Measurements from ENCODE around the gene HCFC1R1.
A peak's percentile ranks its signal among the peaks of the same experiment; 100 is the strongest.

The HCFC1R1 gene

DNA sequence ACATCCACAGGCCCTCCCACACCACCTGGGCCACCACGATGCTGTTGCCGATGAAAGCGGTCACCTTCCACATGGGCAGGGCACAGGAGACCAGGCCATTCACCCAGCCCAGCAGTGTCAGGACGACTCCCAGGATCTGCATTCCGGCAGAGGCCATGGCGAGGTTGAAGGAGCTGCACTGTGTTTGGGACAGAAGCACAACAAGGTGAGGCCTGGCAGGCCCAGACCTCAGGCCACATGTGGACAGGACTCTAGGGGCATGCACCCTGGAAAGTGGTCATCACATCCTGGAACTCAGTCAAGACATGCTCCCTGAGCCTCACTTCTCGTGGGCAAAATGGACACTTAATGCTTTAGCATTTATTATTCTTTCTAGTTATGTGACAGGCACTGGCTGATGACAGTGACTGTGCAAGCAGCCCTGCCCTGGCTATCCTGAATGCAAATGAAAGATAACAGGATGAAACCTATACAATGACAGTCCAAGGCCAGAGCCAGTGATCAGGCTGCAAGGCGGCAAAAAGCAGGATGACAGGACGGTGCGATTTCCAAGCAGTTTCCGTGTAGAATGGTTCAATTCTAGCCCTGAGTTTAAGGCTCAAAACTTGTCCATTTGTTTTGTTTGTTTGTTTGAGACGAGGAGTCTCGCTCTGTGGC lies 7.7 kb downstream of the HCFC1R1 start:
- DNase-seq = no peak

DNA sequence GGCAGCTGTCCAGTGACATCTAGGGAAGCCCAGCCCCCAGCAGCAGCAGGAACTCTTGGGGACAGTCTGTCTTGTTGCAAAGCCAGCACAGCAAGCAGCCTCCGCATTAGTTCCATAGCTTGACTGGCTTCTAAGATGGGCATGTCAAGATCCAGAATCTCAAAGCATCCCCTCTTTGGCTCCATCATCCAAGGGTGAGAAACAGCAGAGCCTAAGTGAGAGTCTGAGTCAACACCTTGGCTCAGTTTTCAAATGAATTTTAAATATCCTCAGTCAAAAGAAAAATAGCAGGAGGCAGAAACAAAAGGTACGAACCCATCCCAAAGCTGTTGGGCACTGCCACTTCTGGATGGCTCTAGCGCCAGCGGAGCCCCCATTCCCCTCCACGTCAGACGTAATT lies 8.8 kb downstream of the HCFC1R1 start:
- no peak for DNase-seq

DNA sequence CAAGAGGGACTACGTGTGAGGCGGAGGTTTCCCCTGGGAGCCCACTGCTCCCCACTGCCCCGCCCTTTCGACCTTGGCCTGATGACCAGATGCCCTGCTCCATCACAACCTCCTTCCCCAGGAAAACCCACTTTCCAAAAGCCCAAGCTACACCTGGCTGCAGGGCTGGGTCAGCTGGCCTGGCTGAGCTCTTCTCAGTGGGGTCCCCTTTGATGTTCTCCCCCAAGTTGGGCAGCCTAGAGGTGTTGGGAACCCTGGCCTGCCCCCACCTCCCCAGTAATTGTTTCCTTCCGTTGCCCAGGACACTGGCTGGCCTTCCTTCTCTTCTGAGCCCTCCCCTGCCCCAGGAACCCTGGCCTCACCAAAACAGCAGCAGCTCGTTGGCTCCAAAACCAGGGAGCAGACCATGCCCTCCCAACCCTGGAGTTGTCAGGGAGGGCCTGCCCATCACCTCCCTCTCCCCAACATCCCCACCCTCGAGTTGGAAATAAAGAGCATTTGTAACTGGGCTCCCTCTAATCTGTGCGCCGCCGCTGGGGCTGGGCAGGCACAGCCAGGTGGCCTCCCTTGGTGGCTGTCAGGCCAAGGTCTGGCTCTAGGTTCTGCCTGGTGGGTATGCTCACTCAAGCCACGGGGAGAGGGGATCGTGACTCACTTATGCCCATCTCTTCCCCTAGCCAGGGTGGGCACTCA lies 9.6 kb downstream of the HCFC1R1 start:
- no peak for DNase-seq

DNA sequence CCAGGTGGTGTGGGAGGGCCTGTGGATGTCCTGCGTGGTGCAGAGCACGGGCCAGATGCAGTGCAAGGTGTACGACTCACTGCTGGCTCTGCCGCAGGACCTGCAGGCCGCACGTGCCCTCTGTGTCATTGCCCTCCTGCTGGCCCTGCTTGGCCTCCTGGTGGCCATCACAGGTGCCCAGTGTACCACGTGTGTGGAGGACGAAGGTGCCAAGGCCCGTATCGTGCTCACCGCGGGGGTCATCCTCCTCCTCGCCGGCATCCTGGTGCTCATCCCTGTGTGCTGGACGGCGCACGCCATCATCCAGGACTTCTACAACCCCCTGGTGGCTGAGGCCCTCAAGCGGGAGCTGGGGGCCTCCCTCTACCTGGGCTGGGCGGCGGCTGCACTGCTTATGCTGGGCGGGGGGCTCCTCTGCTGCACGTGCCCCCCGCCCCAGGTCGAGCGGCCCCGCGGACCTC lies 10.2 kb downstream of the HCFC1R1 start:
- no peak for DNase-seq

DNA sequence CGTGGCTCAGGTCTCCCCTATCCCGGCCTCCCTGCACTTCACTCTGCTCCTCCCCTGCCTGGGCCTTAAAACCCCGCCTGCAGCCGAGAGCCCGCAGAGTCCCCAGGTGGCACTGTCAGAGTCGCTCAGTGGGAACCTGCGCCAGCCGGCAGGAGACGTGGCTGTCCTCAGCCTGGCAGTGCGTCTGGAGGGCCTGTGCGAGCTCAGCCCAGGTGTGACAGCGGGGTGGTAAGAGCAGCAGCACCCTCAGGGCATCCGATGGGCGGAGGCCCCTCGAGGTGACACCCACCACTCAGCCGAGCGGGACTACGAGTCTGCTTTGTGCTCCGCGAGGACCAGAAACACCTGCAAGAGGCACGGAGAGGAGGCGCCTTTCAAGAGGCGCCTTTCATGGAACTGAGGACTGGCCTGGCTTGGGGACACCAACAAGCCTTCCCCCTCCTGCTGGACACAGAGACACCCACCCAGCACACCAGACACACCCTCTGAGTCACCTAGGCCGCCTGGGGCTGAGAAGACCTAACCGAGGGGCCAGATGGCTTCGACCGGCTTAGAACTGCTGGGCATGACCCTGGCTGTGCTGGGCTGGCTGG lies 10.8 kb downstream of the HCFC1R1 start, which contains the start of gene CLDN9:
CLDN9 (plus strand) TSS at position 96 of the 593 bp plus-strand sequence; CDS start at position 536, 440 bp downstream.
- peak; percentile 70 for DNase-seq

DNA sequence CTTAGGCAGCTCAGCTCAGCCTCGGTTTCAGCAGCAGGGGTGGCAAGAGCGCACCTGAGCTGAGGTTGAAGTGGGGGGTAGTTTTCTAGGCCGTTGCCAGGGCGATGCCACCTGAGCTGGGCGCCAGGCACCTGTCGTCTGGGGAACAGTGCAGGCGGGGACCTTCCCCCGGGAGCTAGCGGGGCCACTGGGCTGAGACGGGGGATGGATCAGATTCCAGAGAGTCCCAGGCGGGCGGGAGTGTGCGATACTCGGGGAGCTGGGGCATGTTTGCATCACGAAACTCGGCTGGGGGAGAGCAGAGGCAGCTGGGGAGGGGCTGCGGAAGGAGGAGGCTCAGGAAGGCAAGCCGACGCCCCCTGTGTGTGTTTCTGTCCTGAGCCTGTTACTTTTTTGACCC lies 11.5 kb downstream of the HCFC1R1 start:
- DNase-seq = peak; percentile 87

DNA sequence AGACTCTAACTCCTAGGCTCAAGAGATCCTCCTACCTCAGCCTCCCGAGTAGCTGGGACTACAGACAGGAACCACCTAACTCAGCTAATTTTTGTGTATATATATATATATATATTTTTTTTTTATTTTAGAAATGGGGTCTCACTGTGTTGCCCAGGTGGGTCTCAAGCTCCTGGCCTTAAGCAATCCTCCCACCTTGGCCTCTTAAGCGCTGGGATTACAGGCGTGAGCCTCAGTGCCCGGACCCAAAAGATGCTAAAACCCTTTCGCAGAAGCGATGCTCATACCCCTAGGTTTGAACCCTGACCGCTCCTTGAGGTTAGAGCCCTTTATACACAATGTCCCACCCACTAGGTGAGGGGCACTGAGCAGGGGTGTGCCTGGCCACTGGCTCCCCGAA lies 13.2 kb downstream of the HCFC1R1 start:
- DNase-seq = no peak

DNA sequence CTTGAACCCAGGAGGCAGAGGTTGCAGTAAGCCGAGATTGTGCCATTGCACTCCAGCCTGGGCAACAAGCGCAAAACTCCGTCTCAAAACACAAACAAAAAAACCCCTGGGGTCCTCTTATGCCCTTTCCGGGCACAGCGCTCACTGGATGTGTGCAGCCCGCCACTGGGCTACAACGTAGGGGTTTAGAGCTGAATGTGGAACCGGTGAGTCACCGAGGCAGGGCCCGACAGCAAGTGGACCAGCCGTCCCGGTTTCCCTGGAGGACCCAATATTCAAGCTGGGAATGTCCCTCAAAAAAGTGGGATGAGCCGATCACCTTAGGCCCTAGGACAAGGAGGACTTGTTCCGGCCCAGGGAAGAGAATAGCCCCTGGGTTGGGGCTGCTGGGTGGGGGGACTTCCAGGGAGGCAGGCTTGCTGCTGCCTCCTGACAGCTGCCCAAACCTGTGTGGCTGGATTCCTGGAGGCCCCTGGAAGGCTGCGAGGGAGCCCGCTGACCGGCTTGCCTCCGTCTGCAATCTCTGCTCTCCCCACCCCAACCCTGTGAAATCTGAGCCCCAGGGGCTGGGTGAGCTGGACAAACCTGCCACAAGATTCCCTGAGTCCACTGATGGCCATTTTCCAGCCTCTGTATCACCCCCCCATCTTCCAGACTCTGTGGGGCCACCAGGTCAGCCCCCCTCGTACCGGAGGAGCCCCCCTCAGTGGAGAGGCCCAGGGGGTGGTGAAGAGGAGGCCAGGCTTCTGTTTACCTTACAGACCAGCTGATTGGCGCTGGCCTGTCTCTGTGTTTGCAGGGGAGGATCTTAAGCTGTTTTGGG lies 14.0 kb downstream of the HCFC1R1 start:
- no peak for DNase-seq

DNA sequence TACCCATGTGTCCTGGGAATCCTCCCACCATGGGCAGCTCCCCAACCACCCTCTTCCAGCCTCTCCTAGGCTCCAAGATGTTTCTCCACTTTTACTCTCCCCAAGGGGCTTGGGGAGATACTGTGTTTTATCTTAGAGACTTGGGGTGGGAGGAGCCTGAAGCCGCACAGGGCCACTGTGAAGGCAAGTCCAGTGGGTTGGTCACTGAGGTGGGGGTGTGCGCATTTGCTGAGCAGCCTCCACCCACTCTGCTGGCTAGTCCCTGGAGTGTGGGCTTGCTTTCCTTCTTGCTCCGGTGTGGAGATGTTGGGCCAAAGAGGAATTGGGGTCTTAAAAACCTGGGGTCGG lies 15.1 kb downstream of the HCFC1R1 start:
- DNase-seq = no peak

DNA sequence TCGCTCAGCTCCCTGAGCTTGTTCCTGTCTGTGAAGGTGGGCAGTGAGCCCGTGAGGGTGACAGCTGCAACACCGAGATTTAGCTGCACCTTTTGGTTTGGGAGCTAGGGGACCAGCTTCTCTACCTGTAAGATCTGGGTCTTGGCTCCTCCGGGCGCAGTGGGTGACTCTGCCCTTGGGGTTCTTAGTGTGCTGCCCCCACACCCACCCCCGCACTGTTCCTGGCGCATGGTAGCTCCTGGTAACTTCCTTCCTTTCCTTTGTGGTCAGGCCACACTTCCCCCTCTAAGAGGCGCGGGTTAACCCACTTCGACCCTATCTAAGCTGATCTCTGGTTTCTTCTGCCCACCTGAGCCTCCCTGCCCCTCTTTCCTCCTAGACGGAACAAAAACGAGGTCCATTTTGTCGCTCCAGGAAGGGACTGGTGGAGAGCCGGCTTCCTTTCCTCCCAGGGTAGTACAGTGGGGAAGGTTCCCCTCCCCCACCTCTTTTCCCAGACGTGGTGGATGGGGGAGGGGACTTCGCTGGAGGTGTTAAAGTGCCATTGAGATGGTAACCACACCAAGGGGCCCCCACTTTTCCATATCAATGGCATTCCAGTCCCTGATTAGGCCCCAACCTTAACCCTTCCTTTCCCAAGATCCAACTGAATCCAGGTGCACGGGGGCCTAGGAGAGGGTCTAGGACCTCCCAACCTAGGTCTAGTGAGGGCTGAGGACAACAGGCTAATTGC lies 15.6 kb downstream of the HCFC1R1 start:
- DNase-seq = no peak

DNA sequence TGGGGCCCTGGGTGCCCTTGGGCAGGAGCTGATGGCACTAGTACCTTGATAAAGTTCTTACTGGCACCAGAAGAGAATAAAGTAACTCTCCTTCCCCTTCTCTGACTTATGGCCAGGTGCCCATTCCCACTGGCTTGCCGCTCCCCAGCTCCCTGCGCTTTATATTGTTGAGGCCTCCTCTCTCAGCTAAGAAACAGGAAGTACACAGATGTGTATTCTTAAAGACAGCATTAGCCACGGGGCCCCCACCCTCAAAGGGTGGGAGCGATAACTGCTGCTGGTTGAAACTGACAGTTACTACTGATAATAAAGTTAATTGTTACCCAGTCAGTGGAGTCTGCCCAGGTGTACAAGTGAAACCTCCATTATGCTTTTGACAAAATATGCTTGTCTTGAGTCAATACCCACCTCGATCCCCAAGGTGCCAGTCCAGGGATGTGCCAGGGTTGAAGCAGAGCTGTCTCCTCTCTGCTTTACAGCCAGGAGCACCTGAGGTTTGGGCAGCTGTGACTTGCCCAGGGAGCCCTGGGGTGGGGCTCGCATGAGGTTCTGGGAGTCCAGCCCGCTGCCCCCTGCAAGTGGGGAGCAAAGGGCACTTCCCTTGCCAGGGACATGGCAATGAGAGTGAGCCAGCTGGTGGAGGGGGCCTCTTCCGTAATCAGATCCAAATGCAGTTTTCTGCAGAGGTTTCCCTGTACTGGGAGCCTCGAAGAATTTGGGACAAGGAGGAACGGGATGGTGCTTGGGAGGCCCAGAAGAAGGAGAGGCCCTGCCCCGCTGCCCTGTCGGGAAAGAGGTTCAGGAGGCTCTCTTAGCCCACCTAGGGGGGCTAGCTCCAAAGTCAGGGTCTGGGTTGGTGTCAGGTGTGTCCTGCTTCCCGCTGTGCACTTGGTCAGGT lies 16.4 kb downstream of the HCFC1R1 start:
- DNase-seq = no peak

DNA sequence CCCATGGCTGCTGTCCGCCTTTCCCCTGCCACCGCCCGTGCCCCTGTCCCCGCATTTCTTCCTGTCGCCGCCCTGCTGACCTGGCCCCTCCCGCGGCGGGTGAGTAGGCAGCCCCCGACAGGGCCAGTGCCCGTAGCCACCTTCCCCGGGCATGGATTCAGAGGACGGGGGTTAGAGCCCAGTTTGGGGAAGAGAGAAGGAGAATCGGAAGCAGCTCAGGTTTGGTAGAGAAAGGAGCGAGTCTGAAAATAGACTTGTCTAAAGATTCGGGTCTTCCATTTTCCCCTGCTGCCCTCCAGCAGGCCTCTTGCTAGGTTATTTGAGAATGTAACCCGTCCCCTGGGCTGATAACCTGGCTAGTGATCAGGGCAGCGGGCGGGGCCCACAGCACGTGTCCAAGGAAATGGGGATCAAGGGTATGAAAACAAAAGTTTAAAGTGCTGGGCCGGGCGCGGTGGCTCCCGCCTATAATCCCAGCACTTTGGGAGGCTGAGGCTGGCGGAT lies 18.9 kb downstream of the HCFC1R1 start:
- DNase-seq = peak; percentile 46

DNA sequence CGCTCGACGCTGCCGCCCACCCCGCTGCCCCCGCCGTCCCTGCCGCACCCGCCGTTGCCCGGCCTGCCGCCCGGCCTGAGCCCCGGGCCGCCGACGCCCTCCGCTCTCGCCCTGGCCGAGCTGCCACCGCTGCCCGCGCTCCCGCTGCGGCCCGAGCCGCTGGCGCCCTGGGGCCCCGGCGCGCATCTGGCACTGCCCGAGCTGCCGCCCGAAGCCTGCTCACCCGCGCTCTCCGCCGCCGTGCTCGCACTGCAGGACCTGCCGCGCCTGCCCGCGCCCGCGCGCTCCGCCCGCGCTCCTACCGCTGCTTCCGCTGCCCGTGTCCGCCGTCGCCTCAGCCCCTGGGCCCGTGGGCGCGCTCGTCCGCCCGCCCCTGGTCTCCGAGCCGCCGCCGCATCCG lies 19.4 kb downstream of the HCFC1R1 start:
- DNase-seq = no peak

DNA sequence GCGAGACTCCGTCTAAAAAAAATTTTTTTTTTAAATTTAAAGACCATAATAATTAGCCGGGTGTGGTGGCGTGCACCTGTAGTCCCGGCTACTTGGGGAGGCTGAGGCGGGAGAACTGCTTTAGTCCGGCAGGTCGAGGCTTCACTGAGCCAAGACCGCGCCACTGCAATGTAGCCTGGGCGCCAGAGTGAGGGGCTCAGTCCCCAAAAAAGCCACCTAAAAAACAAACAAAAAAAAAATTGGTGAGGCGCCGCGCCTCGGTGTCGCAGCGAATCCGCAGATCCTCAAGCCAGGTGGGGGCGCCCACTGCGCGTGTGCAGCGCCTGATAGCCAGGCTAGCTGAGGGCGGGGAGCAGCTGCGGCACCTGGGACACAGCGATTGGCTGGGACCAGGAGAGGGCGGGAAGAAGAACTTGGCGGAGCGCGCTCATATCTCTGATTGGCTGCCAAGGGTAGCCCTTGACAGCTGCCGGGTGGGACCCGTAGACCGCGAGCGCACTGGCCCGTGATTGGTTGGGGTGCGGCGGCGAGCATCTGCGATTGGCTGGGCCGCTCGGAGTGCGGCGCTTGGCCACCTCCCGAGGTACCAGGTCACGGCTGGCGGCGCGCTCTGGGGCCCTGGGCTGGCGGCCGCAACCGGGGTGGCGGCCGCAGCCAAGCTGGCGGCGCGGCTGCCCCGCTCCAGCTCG lies 20.0 kb downstream of the HCFC1R1 start:
- peak; percentile 96 for DNase-seq

DNA sequence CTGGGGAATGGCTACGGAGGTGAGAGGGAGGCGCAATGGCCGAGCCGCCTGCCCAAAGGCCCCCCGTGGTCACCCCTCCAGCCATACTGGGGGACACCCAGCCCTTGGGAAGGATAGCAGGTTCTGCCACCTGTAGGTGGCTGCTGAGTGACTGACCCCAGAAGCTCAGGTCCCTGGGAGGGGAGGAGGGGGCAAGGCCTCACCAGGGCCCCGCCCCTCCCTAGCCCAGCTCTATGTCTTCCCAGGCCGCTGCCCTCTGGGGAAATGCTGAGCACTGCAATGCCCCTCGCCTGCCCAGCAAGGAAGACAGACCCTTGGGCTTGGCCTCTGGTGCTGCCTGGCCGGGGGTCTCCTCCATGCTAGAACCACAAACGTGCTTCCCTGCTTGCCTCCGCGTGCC lies 22.4 kb downstream of the HCFC1R1 start:
- DNase-seq = no peak

DNA sequence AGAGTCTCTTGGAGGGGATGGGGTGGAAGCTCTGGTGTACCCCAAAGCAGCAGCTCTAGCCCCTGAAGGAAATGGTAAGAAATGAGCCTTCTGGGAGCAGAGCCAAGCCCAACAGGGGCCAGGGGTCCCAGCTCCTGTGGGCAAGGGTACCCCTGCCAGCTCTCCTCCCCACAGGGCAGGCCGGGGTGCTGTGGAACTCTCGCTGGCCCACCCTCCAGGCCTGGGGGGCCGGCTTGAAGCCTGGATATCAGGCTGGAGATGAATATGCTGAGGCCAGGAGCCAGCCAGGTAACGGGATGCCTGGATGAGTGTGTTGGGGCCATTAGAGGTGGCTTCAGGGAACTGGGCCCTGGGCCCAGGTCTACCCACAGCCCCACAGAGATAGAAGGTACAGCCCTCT lies 23.2 kb downstream of the HCFC1R1 start:
- DNase-seq = no peak

DNA sequence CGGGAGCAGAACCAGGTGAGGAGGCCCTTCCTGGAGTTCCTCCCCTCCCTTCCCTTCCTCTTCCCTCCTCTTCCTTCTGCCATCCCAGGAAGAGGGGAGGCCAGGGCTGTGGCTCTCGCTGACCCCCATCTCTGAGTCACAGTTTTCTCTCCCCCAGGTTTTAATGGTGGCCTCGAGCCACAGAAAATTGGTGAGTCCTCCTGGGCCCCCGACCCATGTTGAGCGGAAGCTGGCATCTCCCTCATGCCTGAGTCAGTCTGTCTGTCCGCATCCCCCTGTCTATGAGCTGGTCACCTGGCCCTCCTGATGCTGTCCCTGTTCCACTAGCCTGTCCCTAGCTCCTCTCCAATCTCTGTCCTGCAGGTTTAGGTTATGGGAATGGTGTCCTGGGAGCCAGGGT lies 23.8 kb downstream of the HCFC1R1 start:
- DNase-seq = no peak

DNA sequence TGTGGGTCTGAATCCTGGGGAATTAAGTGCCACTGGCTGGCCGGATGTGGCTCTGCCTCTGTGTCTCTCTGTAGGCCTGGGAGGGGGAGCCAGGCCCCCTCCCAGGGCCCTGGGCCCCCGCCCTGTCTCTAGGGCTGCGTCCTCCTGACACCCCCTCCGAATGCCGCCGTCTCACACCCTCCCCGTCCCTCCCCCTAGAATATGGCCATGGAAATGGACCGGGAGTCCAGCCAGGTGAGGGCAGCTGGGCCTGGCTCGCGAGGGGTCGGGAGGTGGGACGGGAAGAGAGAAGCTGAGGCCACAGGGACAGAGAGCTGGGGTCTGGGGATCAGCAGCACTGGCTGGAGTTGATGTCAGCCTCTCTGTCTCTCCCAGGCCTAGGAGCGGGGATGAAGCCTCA lies 27.4 kb downstream of the HCFC1R1 start:
- DNase-seq = no peak

DNA sequence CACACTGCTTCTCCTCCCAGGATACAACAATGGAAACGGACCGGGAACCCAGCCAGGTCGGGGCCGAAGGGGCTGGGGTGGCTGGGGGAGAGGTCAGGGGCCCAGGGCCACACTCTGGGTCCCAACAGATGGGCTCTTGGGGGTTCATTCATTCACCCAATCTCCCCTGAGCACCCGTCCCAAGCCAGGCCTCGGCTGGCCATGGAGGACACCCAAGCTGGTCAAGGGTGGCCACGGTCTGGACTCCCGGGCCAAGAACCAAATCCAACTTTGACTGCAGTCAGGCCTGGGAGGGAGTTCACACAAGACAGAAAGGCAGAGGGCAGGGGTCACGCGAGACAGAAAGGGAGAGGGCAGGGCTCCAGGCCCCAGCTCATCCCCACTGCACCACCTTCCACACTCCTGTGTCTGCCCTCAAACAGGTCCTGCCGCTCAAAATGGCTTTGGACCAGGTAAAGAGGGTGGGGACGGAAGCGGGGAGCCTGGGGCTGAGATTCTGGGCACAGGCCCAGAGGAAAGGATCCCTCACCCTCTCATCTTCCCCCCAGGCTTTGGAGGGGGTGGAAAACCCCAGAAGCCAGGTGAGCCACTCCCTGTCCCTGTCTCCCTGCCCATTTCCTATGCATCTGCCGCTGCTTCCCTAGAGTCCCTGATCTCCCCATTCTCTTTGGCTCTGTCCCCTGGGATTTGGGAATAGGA lies 31.2 kb downstream of the HCFC1R1 start:
- no peak for DNase-seq

Data from DMS79 treated with DMSO at 0.1 percent for 48 hours (cell line).